Measurements from ENCODE around the gene ARRB1. TPM values are rescaled to one million over a fixed set of nuclear protein-coding genes. Genes with fewer than 3 reads are reported as not detected.

The ARRB1 gene
- total and polyA plus RNA-seq, 3 experiments from 2014 or later, result 5.5 to 10.6 (median 9.9) TPM

DNA sequence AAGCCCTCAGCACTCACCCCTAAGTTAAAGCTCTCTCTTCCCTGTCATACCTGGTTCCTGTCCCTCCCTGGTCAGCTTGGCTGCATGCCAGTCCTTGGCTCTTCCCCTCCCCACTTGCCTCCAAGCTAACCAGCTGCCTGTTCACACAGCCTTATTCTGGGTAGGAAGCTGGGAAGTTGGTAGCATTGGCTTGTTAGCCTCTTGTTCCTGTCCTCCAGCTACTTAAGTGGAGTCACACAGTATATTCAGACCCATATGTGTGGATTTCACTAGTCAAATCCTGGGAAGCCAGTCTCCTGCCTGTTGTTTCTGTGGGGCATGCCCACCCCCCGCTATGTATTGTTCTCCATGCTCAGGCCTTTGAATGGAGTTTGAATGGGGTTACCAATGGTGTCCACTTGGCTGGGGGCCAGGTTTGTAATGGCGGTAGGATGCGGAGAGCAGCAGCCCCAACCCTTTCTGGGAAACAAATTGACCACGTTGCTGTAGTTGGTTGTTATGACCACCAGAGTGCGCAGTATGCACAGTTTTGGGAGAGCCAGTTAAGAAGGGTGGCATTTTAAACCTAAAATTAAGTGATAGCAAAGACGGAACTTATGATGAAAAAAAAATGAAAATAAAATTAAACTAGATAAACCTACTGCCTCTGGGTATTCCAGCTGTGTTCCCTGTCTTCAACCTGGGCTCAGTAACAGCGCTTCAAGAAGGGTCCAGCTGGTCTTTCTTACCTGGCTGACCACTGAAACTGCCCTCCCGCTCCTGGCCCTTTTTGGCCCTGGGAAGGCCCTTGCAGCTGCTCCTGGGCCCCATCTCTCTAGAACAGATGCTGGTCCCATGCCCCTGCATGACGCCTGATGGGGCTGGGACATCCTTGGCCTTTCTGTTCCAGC, 37.2 kb upstream of the ARRB1 start:
- H3K4me1 Mint-ChIP-seq, result peaks cover 9 to 10% (median 9%) of the 10 kb centered on the region in 3 donors
- no peak overlapping the region for H3K27ac Mint-ChIP-seq
- ChIA-PET CTCF (interaction anchor here (0.9 to 12.1 kb wide), 23 partner anchors 9 to 366 kb away, joined by 3 to 325 read pairs (median 4); partner anchors contain the start of gene GDPD5), POLR2A (interaction anchor here (0.5 to 1.0 kb wide), 2 partner anchors 99 to 138 kb away, joined by 3 to 7 read pairs; no protein-coding TSS in a partner anchor)
- peak; percentile 39 to 81 (median 61) for DNase-seq
- Histone ChIP-seq H3K36me3 (ENCODE audit: insufficient read depth, low read length) (no peaks in the 10 kb centered on the region), H3K9me3 (ENCODE audit: low read length) (no peaks in the 10 kb centered on the region), H3K27me3 (ENCODE audit: insufficient read depth, low read length, poor library complexity, severe bottlenecking) (no peaks in the 10 kb centered on the region), H3K4me1 (ENCODE audit: insufficient read depth, low read length) (peaks cover 19% of the 10 kb centered on the region), H3K4me3 (ENCODE audit: low read length) (no peak overlapping the region), H3K27ac (ENCODE audit: low read depth, low read length) (no peak overlapping the region)
- no peaks in the 10 kb centered on the region for H3K9me3 Mint-ChIP-seq
- peaks cover 3 to 4% of the 10 kb centered on the region in 2 donors for H3K27me3 Mint-ChIP-seq
- no peak overlapping the region for H3K4me3 Mint-ChIP-seq
- H3K36me3 Mint-ChIP-seq, result no peaks in the 10 kb centered on the region

GRCh38 chr11:75387736-75388294, 36.4 kb upstream of the ARRB1 start:
- no peak overlapping the region for H3K4me3 ChIP-seq (ENCODE audit: low read length)
- no peaks in the 10 kb centered on the region for H3K9me3 ChIP-seq (ENCODE audit: low read length)
- Mint-ChIP-seq H3K4me3 (no peak overlapping the region), H3K27ac (no peak overlapping the region), H3K4me1 (peaks cover 15 to 17% (median 16%) of the 10 kb centered on the region in 3 donors), H3K36me3 (no peaks in the 10 kb centered on the region), H3K27me3 (peaks cover 3 to 4% of the 10 kb centered on the region in 2 donors), H3K9me3 (no peaks in the 10 kb centered on the region)
- DNase-seq, result no peak
- no peak overlapping the region for H3K27ac ChIP-seq (ENCODE audit: low read depth, low read length)
- POLR2A ChIA-PET, result interaction anchor here (1.0 kb wide), 1 partner anchor 99 kb away, joined by 3 read pairs; no protein-coding TSS in a partner anchor
- peaks cover 26% of the 10 kb centered on the region for H3K4me1 ChIP-seq (ENCODE audit: insufficient read depth, low read length)
- CTCF ChIA-PET, result interaction anchor here (0.9 to 12.1 kb wide), 17 partner anchors 9 to 365 kb away, joined by 3 to 325 read pairs (median 4); partner anchors contain the start of gene GDPD5
- H3K36me3 ChIP-seq (ENCODE audit: insufficient read depth, low read length), result no peaks in the 10 kb centered on the region
- H3K27me3 ChIP-seq (ENCODE audit: insufficient read depth, low read length, poor library complexity, severe bottlenecking), result no peaks in the 10 kb centered on the region

DNA sequence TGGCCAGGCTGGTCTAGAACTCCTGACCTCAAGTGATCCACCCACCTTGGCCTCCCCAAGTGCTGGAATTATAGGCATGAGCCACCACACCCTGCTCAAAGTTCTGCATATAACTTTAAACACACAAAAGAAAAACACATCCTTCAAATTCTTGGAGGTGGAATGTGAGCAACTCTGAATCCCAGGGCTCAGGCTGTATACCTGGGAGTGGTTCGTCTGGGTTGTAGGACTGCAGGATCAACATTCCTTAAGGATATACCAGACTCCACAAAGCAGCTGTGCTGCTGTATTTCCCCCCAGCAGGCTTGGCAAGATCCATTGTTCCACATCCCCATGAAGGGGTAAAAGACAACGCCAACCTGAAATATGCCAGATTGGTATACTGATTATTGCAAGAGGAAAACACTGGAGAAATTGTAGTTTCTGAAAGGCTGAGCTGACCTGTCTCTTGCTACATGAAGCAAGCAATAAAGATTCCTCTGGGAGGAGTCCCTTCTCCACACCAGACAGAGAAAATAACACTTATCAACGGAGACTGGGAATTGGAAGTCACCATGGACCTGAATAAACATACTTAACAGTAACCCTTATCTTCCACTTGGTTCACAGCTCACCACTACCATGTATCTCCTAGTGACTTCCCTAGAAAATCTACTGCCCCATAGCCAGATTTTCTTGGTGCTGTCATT, 35.6 kb upstream of the ARRB1 start:
- Histone ChIP-seq H3K4me3 (ENCODE audit: low read length) (no peak overlapping the region), H3K27ac (ENCODE audit: low read depth, low read length) (no peak overlapping the region), H3K27me3 (ENCODE audit: insufficient read depth, low read length, poor library complexity, severe bottlenecking) (no peaks in the 10 kb centered on the region), H3K36me3 (ENCODE audit: insufficient read depth, low read length) (no peaks in the 10 kb centered on the region), H3K9me3 (ENCODE audit: low read length) (no peaks in the 10 kb centered on the region), H3K4me1 (ENCODE audit: insufficient read depth, low read length) (peaks cover 26% of the 10 kb centered on the region)
- Mint-ChIP-seq H3K27me3 (peaks cover 3 to 4% of the 10 kb centered on the region in 2 donors), H3K9me3 (no peaks in the 10 kb centered on the region), H3K36me3 (no peaks in the 10 kb centered on the region), H3K4me1 (peaks cover 15 to 17% (median 16%) of the 10 kb centered on the region in 3 donors), H3K4me3 (no peak overlapping the region), H3K27ac (no peak overlapping the region)
- ChIA-PET CTCF (interaction anchor here (0.8 to 12.1 kb wide), 15 partner anchors 8 to 247 kb away, joined by 3 to 325 read pairs (median 5); no protein-coding TSS in a partner anchor), POLR2A (interaction anchor here (1.0 kb wide), 1 partner anchor 98 kb away, joined by 3 read pairs; no protein-coding TSS in a partner anchor)
- DNase-seq, result no peak

DNA sequence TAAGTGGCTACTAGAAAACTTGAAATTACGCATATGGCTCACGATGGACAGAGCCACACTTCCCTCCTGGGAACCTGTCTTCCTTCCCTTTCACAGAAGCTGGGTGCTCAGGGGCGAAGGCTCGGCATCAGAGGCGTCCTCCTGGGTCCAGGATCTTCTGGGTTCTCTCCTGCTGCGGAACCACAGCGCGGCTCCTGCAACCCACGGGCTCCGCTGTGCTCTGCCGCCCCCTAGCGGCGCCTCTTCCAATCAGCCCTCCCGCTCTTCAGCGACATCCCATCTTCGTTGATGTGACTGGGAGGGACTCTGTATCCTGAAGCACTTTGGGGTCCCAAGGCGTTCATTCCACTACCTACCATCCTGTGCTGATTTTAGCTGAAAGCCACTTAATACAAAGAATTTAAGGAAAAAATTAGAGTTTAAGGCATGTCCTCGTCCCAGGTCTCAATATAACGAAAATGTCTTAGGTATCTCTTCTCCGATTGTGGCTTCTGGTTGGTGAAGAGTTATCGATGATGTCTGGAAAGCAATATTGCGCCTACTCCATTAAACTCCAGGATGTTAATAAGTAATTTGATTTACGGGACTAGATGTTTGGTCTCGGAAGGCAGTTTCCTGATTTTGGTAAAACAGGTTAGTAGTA, 33.1 kb upstream of the ARRB1 start:
- H3K27me3 ChIP-seq (ENCODE audit: insufficient read depth, low read length, poor library complexity, severe bottlenecking), result no peaks in the 10 kb centered on the region
- no peak overlapping the region for H3K27ac ChIP-seq (ENCODE audit: low read depth, low read length)
- Mint-ChIP-seq H3K27ac (peak overlapping the region in 6 of 8 donors; percentile 64 to 88 (median 75)), H3K27me3 (no peaks in the 10 kb centered on the region), H3K9me3 (no peaks in the 10 kb centered on the region), H3K4me3 (peak overlapping the region in 5 of 7 donors; percentile 60 to 88 (median 63)), H3K4me1 (peaks cover 15 to 17% (median 16%) of the 10 kb centered on the region in 3 donors), H3K36me3 (no peaks in the 10 kb centered on the region)
- no peak overlapping the region for H3K4me3 ChIP-seq (ENCODE audit: low read length)
- no peaks in the 10 kb centered on the region for H3K9me3 ChIP-seq (ENCODE audit: low read length)
- H3K4me1 ChIP-seq (ENCODE audit: insufficient read depth, low read length), result peaks cover 26% of the 10 kb centered on the region
- ChIA-PET POLR2A (interaction anchor here (0.9 to 1.3 kb wide), 2 partner anchors 33 to 109 kb away, joined by 3 read pairs; partner anchors contain the start of gene ARRB1), CTCF (interaction anchor here (0.6 to 12.1 kb wide), 27 partner anchors 8 to 242 kb away, joined by 3 to 325 read pairs (median 4); partner anchors contain the start of gene ARRB1)
- H3K36me3 ChIP-seq (ENCODE audit: insufficient read depth, low read length), result no peaks in the 10 kb centered on the region
- peak; percentile 64 to 80 (median 73) for DNase-seq

GRCh38 chr11:75383246-75383645, 31.8 kb upstream of the ARRB1 start:
- H3K36me3 ChIP-seq (ENCODE audit: insufficient read depth, low read length), result no peaks in the 10 kb centered on the region
- H3K4me1 Mint-ChIP-seq, result peaks cover 15 to 17% (median 16%) of the 10 kb centered on the region in 3 donors
- DNase-seq, result peak in 3 of 5 donors; percentile 16 to 51 (median 20)
- ChIA-PET POLR2A (interaction anchor here (0.7 to 1.1 kb wide), 2 partner anchors 54 to 108 kb away, joined by 3 to 14 read pairs; no protein-coding TSS in a partner anchor), CTCF (interaction anchor here (1.0 to 12.1 kb wide), 9 partner anchors 14 to 148 kb away, joined by 3 to 325 read pairs (median 9); partner anchors contain the start of gene ARRB1)
- peak overlapping the region in 6 of 8 donors; percentile 21 to 81 (median 71) for H3K27ac Mint-ChIP-seq
- no peaks in the 10 kb centered on the region for H3K27me3 ChIP-seq (ENCODE audit: insufficient read depth, low read length, poor library complexity, severe bottlenecking)
- peak overlapping the region in 6 of 7 donors; percentile 13 to 62 (median 60) for H3K4me3 Mint-ChIP-seq
- no peak overlapping the region for H3K4me3 ChIP-seq (ENCODE audit: low read length)
- peaks cover 19% of the 10 kb centered on the region for H3K4me1 ChIP-seq (ENCODE audit: insufficient read depth, low read length)
- no peaks in the 10 kb centered on the region for H3K9me3 ChIP-seq (ENCODE audit: low read length)
- H3K27ac ChIP-seq (ENCODE audit: low read depth, low read length), result no peak overlapping the region
- H3K36me3 Mint-ChIP-seq, result no peaks in the 10 kb centered on the region
- H3K27me3 Mint-ChIP-seq, result no peaks in the 10 kb centered on the region
- no peaks in the 10 kb centered on the region for H3K9me3 Mint-ChIP-seq

DNA sequence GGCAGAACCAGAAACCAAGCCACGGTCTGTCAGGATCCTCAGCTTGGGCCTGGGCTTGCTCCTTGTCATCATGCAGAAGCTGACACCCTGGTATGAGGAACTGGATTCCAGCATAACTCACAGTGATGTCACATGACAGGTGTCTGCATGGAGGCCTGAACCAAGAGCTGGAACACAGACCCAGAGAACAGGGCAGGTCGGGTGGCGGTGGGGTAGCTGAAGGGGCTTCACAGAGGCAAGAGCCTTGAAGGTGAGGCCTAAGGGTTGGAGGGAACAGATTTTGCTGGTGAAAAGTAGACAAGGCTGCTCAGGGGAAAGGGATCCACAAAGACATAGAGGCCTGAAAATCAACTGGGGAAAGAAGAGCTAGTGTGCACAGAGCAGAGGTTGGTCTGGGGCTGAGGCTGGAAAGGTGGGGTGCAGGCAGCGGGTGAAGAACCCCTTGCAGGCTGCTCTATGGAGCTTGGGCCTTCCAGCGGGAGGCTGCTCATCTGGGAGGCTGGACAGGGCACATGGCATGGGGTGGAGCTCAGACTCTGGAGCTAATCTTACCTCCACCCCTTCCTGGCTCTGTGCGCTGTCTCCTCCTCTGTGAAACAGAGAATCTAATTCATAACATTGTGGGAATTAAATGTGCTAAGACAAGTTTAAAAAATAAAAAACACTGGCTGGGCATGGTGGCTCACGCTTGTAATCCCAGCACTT, 29.4 kb upstream of the ARRB1 start:
- CTCF ChIA-PET, result interaction anchor here (0.9 to 12.1 kb wide), 4 partner anchors 29 to 237 kb away, joined by 3 to 325 read pairs (median 24); partner anchors contain the start of gene ARRB1
- no peaks in the 10 kb centered on the region for H3K36me3 ChIP-seq (ENCODE audit: insufficient read depth, low read length)
- no peaks in the 10 kb centered on the region for H3K9me3 Mint-ChIP-seq
- peaks cover 15 to 17% (median 16%) of the 10 kb centered on the region in 3 donors for H3K4me1 Mint-ChIP-seq
- peaks cover 19% of the 10 kb centered on the region for H3K4me1 ChIP-seq (ENCODE audit: insufficient read depth, low read length)
- POLR2A ChIA-PET, result interaction anchor here (0.6 kb wide), 1 partner anchor 113 kb away, joined by 4 read pairs; no protein-coding TSS in a partner anchor
- DNase-seq, result no peak
- no peaks in the 10 kb centered on the region for H3K27me3 Mint-ChIP-seq
- no peak overlapping the region for H3K27ac ChIP-seq (ENCODE audit: low read depth, low read length)
- peak overlapping the region in 2 of 8 donors; percentile 19 to 94 for H3K27ac Mint-ChIP-seq
- no peaks in the 10 kb centered on the region for H3K27me3 ChIP-seq (ENCODE audit: insufficient read depth, low read length, poor library complexity, severe bottlenecking)
- H3K36me3 Mint-ChIP-seq, result no peaks in the 10 kb centered on the region
- no peak overlapping the region for H3K4me3 Mint-ChIP-seq
- no peak overlapping the region for H3K4me3 ChIP-seq (ENCODE audit: low read length)
- H3K9me3 ChIP-seq (ENCODE audit: low read length), result no peaks in the 10 kb centered on the region
